ENCODE measurements around the gene FKBP10. TPM values are rescaled to one million over a fixed set of nuclear protein-coding genes. Genes with fewer than 3 reads are reported as not detected.
A peak's percentile ranks its signal among the peaks of the same experiment; 100 is the strongest.

FKBP10 gene
- total RNA-seq, 1 donor from 2014 or later = 388 TPM

- Histone ChIP-seq H3K27ac (peak overlapping the region; percentile 56 to 87), H3K36me3 (peaks cover 0 to 3% of the 10 kb centered on the region in 2 donors), H3K4me1 (peaks cover 10 to 20% of the 10 kb centered on the region in 2 donors), H3K4me3 (peak overlapping the region; percentile 81 to 89), H3K27me3 (no peaks in the 10 kb centered on the region), H3K9me3 (no peaks in the 10 kb centered on the region)
- intact Hi-C loops (cut with DNase I) = no loop called here
- no peak for DNase-seq (ENCODE audit: low spot score in 2 of 2)
- TF ChIP-seq, protein P1, sequence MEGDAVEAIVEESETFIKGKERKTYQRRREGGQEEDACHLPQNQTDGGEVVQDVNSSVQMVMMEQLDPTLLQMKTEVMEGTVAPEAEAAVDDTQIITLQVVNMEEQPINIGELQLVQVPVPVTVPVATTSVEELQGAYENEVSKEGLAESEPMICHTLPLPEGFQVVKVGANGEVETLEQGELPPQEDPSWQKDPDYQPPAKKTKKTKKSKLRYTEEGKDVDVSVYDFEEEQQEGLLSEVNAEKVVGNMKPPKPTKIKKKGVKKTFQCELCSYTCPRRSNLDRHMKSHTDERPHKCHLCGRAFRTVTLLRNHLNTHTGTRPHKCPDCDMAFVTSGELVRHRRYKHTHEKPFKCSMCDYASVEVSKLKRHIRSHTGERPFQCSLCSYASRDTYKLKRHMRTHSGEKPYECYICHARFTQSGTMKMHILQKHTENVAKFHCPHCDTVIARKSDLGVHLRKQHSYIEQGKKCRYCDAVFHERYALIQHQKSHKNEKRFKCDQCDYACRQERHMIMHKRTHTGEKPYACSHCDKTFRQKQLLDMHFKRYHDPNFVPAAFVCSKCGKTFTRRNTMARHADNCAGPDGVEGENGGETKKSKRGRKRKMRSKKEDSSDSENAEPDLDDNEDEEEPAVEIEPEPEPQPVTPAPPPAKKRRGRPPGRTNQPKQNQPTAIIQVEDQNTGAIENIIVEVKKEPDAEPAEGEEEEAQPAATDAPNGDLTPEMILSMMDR (IDR thresholded peaks at IDR 0.05) = no peak
Measured at GRCh38 chr17:41810659-41811548, 1.9 kb upstream of the FKBP10 start.

DNA sequence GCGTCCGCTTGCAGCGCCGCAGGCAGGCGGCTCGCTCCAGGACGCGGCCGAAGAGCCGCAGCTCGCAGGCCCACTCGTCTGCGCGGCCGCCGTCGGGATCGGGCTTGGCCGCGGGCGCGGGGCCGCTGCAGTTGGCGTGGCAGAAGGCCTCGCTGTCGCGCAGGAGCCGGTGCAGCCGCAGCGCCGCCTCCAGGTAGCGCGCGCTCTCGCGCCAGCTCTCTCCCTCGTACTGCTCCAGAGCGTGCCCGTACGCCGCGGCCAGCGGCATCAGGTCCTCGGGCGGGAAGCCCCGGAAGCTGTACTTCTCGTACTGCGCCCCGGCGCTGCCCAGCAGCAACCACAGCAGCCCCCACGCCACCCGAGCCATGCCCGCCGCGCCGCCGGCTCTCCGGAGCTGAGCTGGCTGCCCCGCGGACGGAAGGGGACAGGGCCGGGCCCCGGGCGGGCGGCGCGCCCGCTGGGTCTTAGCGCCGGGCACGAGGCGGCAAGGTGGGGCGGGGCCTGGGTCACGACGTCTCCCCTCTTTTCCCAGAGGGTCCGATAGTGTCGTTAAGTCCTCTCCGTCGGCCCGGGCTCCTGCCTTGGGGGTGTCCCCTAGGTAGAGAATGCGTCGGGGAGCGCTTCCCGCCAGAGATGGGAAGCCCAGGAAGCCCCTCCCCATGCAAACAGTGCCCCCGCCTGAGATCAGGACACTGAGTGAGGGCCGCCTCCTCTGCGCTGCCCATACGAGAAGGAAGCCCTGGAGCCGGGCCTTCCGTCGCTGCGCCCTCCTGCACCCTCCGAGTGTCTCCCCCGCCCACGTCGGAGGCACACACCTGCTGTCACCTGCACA is 1.0 kb upstream of the FKBP10 start, which contains the start of gene P3H4:
Gene P3H4 (minus strand): TSS at position 401 of the 832 bp plus-strand sequence. CDS start 34 bp downstream, at position 367.
- TF ChIP-seq, protein P1 (IDR thresholded peaks at IDR 0.05) = peak; percentile 62 to 83 (median 76)
- H3K4me3 ChIP-seq = peak within 1 kb of the TSS; percentile 81 to 89
- peak in 1 of 2 donors; percentile 85 for DNase-seq (ENCODE audit: low spot score in 2 of 2)
- intact Hi-C loops (cut with DNase I) = loop anchor here (1.0 to 2.0 kb wide), 2 partner anchors 53 to 108 kb away; partner anchors contain the start of gene KLHL11
- H3K27ac ChIP-seq = peak within 1 kb of the TSS; percentile 77 to 87
- H3K4me1 ChIP-seq = peaks cover 10 to 20% of the 10 kb centered on the region in 2 donors
- no peaks in the 10 kb centered on the region for H3K9me3 ChIP-seq
- H3K27me3 ChIP-seq = no peaks in the 10 kb centered on the region
- peaks cover 0 to 3% of the 10 kb centered on the region in 2 donors for H3K36me3 ChIP-seq

- peaks cover 10 to 20% of the 10 kb centered on the region in 2 donors for H3K4me1 ChIP-seq
- intact Hi-C loops (cut with DNase I) = loop anchor here (2.0 kb wide), 1 partner anchor 52 kb away; the partner anchor contains the start of gene KLHL11
Measured at GRCh38 chr17:41813152-41813680, 412 bp downstream of the FKBP10 start.

DNA sequence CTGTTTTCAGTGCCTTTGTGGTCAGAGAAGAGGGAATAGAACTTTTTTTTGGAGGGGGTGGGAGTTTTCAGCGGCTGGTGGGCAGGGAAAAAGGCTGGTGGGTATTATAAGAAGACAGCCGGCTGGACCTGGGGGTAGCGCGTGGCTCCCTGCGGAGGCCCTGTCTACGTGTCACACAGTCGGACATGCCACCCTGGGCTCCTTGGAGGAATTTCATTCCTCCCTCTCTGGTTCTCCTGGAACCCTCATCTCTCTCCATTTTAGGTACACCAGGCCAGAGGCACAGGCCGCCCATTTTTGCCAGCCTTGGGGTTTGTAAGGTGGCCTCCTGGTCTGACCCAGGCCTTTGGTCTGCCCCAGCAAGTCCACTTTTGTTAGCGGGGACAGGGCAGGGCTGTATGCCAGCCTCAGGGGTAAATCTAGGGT is 908 bp downstream of the FKBP10 start:
- Histone ChIP-seq H3K27ac (peak overlapping the region; percentile 77 to 87), H3K4me1 (peaks cover 10 to 20% of the 10 kb centered on the region in 2 donors)
- intact Hi-C loops (cut with DNase I) = loop anchor here (2.0 kb wide), 1 partner anchor 51 kb away; the partner anchor contains the start of gene KLHL11

More at GRCh38 chr17:41813152-41813680, 412 bp downstream of the FKBP10 start:
- peaks cover 0 to 5% of the 10 kb centered on the region in 2 donors for H3K36me3 ChIP-seq
- H3K4me3 ChIP-seq = peak overlapping the region; percentile 81 to 89
- H3K27ac ChIP-seq = peak overlapping the region; percentile 77 to 87
- TF ChIP-seq, protein P1 (IDR thresholded peaks at IDR 0.05) = no peak
- no peaks in the 10 kb centered on the region for H3K9me3 ChIP-seq
- no peaks in the 10 kb centered on the region for H3K27me3 ChIP-seq
- DNase-seq (ENCODE audit: low spot score in 2 of 2) = no peak

More for the DNA sequence above, 908 bp downstream of the FKBP10 start:
- no peak for DNase-seq (ENCODE audit: low spot score in 2 of 2)
- TF ChIP-seq, protein P1 (IDR thresholded peaks at IDR 0.05) = no peak
- Histone ChIP-seq H3K36me3 (peaks cover 0 to 7% of the 10 kb centered on the region in 2 donors), H3K4me3 (peak overlapping the region; percentile 81 to 89), H3K27me3 (no peaks in the 10 kb centered on the region), H3K9me3 (no peaks in the 10 kb centered on the region)

Data from ascending aorta (tissue), 2 donors.